ENCODE measurements around the gene INPP5J.

DNA sequence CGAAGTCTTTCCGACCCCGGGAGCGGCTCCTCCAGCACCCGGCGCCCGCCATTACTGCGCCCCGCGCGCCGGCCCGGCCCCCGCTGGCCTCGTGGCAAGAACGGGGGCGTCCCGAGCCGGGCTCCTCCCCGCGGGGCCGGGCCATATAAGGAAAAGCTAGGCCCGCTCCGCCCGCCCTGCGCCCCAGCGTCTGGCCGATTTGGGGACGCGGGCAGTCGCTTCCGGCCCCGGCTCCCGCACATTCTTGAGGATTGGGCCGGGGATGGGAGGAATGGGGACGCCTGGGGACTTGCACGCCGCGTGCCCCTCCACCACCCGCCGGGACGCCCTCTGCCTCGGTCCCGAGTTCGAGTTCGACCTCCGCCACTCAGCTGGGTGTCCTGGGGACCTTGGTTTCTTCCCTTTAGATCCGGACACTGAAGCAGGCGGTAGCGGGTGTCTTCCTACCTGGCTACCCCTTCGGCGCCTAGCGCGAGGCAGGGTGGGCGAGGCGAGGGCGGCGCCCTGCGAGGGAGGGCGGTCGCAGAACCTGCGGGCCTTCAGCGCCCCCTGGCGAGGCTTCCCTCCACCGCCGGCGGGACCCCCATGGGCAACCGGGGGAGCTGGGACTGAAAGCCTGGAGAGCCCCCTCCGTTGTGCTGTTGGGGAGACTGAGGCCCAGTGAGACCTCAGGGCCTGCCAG lies 37.8 kb upstream of the INPP5J start:
- TF ChIP-seq POLR2A (IDR thresholded peaks at IDR 0.05) (peak; percentile 72 to 76), POLR2AphosphoS5 (IDR thresholded peaks at IDR 0.05) (peak; percentile 78)
- TF ChIP-seq, protein P1, sequence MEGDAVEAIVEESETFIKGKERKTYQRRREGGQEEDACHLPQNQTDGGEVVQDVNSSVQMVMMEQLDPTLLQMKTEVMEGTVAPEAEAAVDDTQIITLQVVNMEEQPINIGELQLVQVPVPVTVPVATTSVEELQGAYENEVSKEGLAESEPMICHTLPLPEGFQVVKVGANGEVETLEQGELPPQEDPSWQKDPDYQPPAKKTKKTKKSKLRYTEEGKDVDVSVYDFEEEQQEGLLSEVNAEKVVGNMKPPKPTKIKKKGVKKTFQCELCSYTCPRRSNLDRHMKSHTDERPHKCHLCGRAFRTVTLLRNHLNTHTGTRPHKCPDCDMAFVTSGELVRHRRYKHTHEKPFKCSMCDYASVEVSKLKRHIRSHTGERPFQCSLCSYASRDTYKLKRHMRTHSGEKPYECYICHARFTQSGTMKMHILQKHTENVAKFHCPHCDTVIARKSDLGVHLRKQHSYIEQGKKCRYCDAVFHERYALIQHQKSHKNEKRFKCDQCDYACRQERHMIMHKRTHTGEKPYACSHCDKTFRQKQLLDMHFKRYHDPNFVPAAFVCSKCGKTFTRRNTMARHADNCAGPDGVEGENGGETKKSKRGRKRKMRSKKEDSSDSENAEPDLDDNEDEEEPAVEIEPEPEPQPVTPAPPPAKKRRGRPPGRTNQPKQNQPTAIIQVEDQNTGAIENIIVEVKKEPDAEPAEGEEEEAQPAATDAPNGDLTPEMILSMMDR (IDR thresholded peaks at IDR 0.05) = peak in 3 of 4 experiments; percentile 88 to 92 (median 89)
